ENCODE data around the gene AOPEP. TPM values are rescaled to one million over a fixed set of nuclear protein-coding genes. Genes with fewer than 3 reads are reported as not detected.

The AOPEP gene
- total and polyA plus RNA-seq, 2 donors (not counting 3 experiments of a cell fraction or from before 2014, with no cell fraction given), result 20.2 to 41.6 TPM

DNA sequence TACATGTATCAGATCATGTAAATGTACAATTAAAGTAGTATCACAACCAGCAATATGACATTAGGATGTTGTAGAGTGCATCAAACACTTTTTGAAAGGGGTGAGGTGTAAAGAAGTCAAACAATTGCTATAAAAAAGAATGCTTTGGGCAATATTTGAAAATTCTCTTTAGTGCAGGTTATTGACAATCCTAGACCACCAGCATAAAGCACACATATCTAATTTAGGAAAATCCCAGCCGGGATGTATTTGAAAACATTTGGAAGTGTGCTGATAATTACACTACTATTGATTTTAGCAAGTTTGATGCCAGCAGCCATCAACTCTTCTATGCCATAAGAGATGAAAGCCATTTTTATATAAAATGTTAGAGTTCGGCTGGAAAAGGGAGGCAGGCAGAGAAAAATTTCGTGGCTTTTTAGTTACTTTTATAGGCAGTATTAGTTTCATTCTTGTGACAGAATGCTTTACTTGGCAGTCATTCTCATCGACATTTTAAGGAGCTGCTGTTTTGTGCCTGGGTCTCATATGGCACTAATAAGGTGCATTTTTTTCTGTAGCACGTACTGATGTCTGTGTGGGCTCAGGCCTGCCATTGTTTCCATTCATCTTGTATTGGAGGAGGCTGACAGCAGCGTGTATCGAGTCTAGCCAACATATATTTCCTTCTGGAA lies 285.7 kb downstream of the AOPEP start:
- Histone ChIP-seq H3K4me2 (ENCODE audit: insufficient read depth, low read length) (no peak overlapping the region), H3K9me1 (replicated peaks; ENCODE audit: control insufficient read depth, extremely low read depth, insufficient read depth, low read length) (no peaks in the 10 kb centered on the region), H3K27ac (ENCODE audit: insufficient read depth, low read depth, low read length) (no peak overlapping the region), H3K36me3 (ENCODE audit: control insufficient read depth in 2 of 2, extremely low read depth in 1 of 2, insufficient read depth in 2 of 2, low read length in 2 of 2) (peaks cover 9 to 11% of the 10 kb centered on the region in 2 experiments), H3K4me3 (replicated peaks in 1 of 3; ENCODE audit: insufficient read depth in 1 of 3, low read depth in 1 of 3, low read length in 3 of 3) (no peak overlapping the region), H3K4me1 (ENCODE audit: control insufficient read depth, extremely low read depth, insufficient read depth, low read length) (peaks cover 16% of the 10 kb centered on the region), H3K9ac (replicated peaks; ENCODE audit: extremely low read depth, insufficient read depth, low read length) (no peak overlapping the region), H4K20me1 (replicated peaks; ENCODE audit: control insufficient read depth, extremely low read depth, insufficient read depth, low read length) (no peaks in the 10 kb centered on the region), H2AFZ (ENCODE audit: low read depth, low read length) (no peak overlapping the region), H3K9me3 (replicated peaks; ENCODE audit: control insufficient read depth, insufficient read depth, low read length) (no peaks in the 10 kb centered on the region), H3K27me3 (ENCODE audit: control insufficient read depth in 2 of 2, insufficient read depth in 2 of 2, low read length in 2 of 2) (no peaks in the 10 kb centered on the region), H3K79me2 (ENCODE audit: control insufficient read depth, insufficient read depth, low read length) (peaks cover 12% of the 10 kb centered on the region)
- CTCF ChIA-PET, result no interaction called here
- TF ChIP-seq GATA2 (IDR thresholded peaks at IDR 0.05; ENCODE audit: insufficient read depth, insufficient read length, low read depth, low read length) (no peak), EZH2 (IDR thresholded peaks at IDR 0.05; ENCODE audit: borderline replicate concordance, low read depth, low read length, severe bottlenecking) (no peak), POLR2AphosphoS5 (IDR thresholded peaks at IDR 0.05; ENCODE audit: insufficient read depth, low read depth, low read length) (no peak), JUN (IDR thresholded peaks at IDR 0.05; ENCODE audit: borderline replicate concordance, insufficient read depth, insufficient read length, low read depth) (no peak), MYC (IDR thresholded peaks at IDR 0.05; ENCODE audit: low read depth, low read length) (no peak), FOS (IDR thresholded peaks at IDR 0.05; ENCODE audit: borderline replicate concordance, insufficient read depth, low read length) (no peak), POLR2A (IDR thresholded peaks at IDR 0.05; ENCODE audit: low read depth, low read length) (no peak)
- TF ChIP-seq, protein P1, sequence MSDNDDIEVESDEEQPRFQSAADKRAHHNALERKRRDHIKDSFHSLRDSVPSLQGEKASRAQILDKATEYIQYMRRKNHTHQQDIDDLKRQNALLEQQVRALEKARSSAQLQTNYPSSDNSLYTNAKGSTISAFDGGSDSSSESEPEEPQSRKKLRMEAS (IDR thresholded peaks at IDR 0.05; ENCODE audit: insufficient read depth, insufficient read length), result no peak
- TF ChIP-seq, protein P2, sequence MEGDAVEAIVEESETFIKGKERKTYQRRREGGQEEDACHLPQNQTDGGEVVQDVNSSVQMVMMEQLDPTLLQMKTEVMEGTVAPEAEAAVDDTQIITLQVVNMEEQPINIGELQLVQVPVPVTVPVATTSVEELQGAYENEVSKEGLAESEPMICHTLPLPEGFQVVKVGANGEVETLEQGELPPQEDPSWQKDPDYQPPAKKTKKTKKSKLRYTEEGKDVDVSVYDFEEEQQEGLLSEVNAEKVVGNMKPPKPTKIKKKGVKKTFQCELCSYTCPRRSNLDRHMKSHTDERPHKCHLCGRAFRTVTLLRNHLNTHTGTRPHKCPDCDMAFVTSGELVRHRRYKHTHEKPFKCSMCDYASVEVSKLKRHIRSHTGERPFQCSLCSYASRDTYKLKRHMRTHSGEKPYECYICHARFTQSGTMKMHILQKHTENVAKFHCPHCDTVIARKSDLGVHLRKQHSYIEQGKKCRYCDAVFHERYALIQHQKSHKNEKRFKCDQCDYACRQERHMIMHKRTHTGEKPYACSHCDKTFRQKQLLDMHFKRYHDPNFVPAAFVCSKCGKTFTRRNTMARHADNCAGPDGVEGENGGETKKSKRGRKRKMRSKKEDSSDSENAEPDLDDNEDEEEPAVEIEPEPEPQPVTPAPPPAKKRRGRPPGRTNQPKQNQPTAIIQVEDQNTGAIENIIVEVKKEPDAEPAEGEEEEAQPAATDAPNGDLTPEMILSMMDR (IDR thresholded peaks at IDR 0.05; ENCODE audit: extremely low read depth in 1 of 2, insufficient read depth in 1 of 2, low read depth in 1 of 2, low read length in 2 of 2), result no peak
- intact Hi-C loops (cut with micrococcal nuclease), result no loop called here
- POLR2A ChIA-PET, result interaction anchor here (0.7 to 1.0 kb wide), 2 partner anchors 11 to 881 kb away, joined by 3 to 5 read pairs; no protein-coding TSS in a partner anchor
- FAIRE-seq, result no peak
- no TSS peak for BruUV-seq (replicated peaks)
- dilution Hi-C loops (cut with MboI; ENCODE audit: extremely low pct_ligation_motif_present, low sequenced_read_pairs), result no loop called here
- no peak for DNase-seq (ENCODE audit: low read depth, low spot score)

Measured in endothelial cell of umbilical vein (primary cell).